Endodermal cell (in vitro differentiated cells): ENCODE measurements around the gene LMAN2L. TPM values are rescaled to one million over a fixed set of nuclear protein-coding genes. Genes with fewer than 3 reads are reported as not detected.

Experiments
- DNase-seq: peaks from one replicate; pipeline ENCODE4 v3.0.0-alpha.2; 2017
- H3K27ac ChIP-seq: 2 replicates; pipeline ENCODE4 v1.5.1; 2013; ENCODE audit warnings: mild to moderate bottlenecking, low read depth, low read length, moderate library complexity
- H3K27me3 ChIP-seq: 2 replicates; pipeline ENCODE4 v1.6.1; 2013; ENCODE audit warnings: mild to moderate bottlenecking, low read length, moderate library complexity; ENCODE audit not compliant: insufficient read depth, control insufficient read depth, poor library complexity, severe bottlenecking
- H3K36me3 ChIP-seq: 2 replicates; pipeline ENCODE4 v1.7.0; 2013; ENCODE audit warnings: mild to moderate bottlenecking, low read length, moderate library complexity; ENCODE audit not compliant: control insufficient read depth, insufficient read depth
- H3K4me1 ChIP-seq: one replicate; pipeline ENCODE4 v1.7.0; 2013; ENCODE audit warnings: low read length; ENCODE audit not compliant: control insufficient read depth, insufficient read depth
- H3K4me3 ChIP-seq: 2 replicates; pipeline ENCODE4 v1.5.1; 2013; ENCODE audit warnings: mild to moderate bottlenecking, low read length, moderate library complexity
- H3K9ac ChIP-seq: 2 replicates; pipeline ENCODE4 v1.6.1; 2013; ENCODE audit warnings: mild to moderate bottlenecking, low read length, moderate library complexity; ENCODE audit not compliant: poor library complexity, severe bottlenecking; ENCODE audit errors: extremely low read depth
- H3K9me3 ChIP-seq: 2 replicates; pipeline ENCODE4 v1.6.1; 2013; ENCODE audit warnings: mild to moderate bottlenecking, low read length, moderate library complexity; ENCODE audit not compliant: control insufficient read depth
- H3K27ac Mint-ChIP-seq: 2 replicates; pipeline ENCODE4 v1.8.0; 2020; ENCODE audit warnings: mixed read lengths
- H3K27me3 Mint-ChIP-seq: 2 replicates; pipeline ENCODE4 v1.8.0; 2021; ENCODE audit warnings: mild to moderate bottlenecking, mixed read lengths; ENCODE audit not compliant: insufficient read depth
- H3K36me3 Mint-ChIP-seq: 2 replicates; pipeline ENCODE4 v1.8.0; 2020; ENCODE audit warnings: low read depth, mixed read lengths
- H3K4me1 Mint-ChIP-seq: 2 replicates; pipeline ENCODE4 v1.8.0; 2020; ENCODE audit warnings: mixed read lengths
- H3K4me3 Mint-ChIP-seq: 2 replicates; pipeline ENCODE4 v1.8.0; 2020; ENCODE audit warnings: mild to moderate bottlenecking, moderate library complexity, mixed read lengths
- H3K9me3 Mint-ChIP-seq: 2 replicates; pipeline ENCODE4 v1.8.0; 2020; ENCODE audit warnings: mild to moderate bottlenecking, mixed read lengths
- CTCF ChIP-seq: fragments of 200-600 bp; sonication (generic); conservative IDR thresholded peaks from 2 replicates; pipeline ENCODE4 v1.5.0; 2021; ENCODE audit warnings: antibody characterized with exemption, mild to moderate bottlenecking
- WGBS, 2 experiments: methylation state at CpG; one replicate each; pipeline versions ENCODE4 v1.1.5 to v1.1.7; 2013; ENCODE audit warnings: missing lambda C conversion rate in 2 of 2, mixed read lengths in 1 of 2; ENCODE audit not compliant: insufficient coverage in 1 of 2, insufficient read length in 1 of 2; 5-methylcytosine and 5-hydroxymethylcytosine counted together
- total RNA-seq, 2 donors: library from RNA; stranded (reverse); fragmentation: NEBNext Ultra II Directional in 1 of 2; extraction: Animal tissue kit (Norgen Biotek cat#: 25700) in 1 of 2; gene quantifications; 2 replicates in 1 of 2; 3 replicates in 1 of 2; pipeline ENCODE4 v1.2.1, GENCODE V29; 2021

LMAN2L gene
- total RNA-seq, 2 donors from 2014 or later: 24.4 to 30.4 TPM

GRCh38 chr2:96661324-96661723, 78.5 kb downstream of the LMAN2L start:
- no peak overlapping the region for H3K27ac Mint-ChIP-seq
- H3K9ac ChIP-seq: no peak overlapping the region

GRCh38 chr2:96656540-96656939, 83.3 kb downstream of the LMAN2L start:
- H3K36me3 ChIP-seq: no peaks in the 10 kb centered on the region
- no peak overlapping the region for H3K27ac ChIP-seq
- no peaks in the 10 kb centered on the region for H3K4me1 Mint-ChIP-seq
- TF ChIP-seq CTCF: no peak
- H3K27me3 Mint-ChIP-seq: peaks cover 2% of the 10 kb centered on the region
- no peak overlapping the region for H3K4me3 ChIP-seq
- no peaks in the 10 kb centered on the region for H3K9me3 Mint-ChIP-seq
- no peaks in the 10 kb centered on the region for H3K9me3 ChIP-seq
- H3K27me3 ChIP-seq: no peaks in the 10 kb centered on the region
- H3K4me3 Mint-ChIP-seq: no peak overlapping the region
- no peak overlapping the region for H3K27ac Mint-ChIP-seq
- H3K36me3 Mint-ChIP-seq: no peaks in the 10 kb centered on the region
- H3K9ac ChIP-seq: no peak overlapping the region
- H3K4me1 ChIP-seq: no peaks in the 10 kb centered on the region
- no peak for DNase-seq

More at GRCh38 chr2:96661324-96661723, 78.5 kb downstream of the LMAN2L start:
- Histone ChIP-seq H3K4me3 (no peak overlapping the region), H3K36me3 (no peaks in the 10 kb centered on the region), H3K27me3 (no peaks in the 10 kb centered on the region), H3K27ac (no peak overlapping the region), H3K9me3 (peaks cover 10% of the 10 kb centered on the region), H3K4me1 (no peaks in the 10 kb centered on the region)
- H3K4me1 Mint-ChIP-seq: no peaks in the 10 kb centered on the region
- H3K9me3 Mint-ChIP-seq: peaks cover 16% of the 10 kb centered on the region
- WGBS, 2 experiments: 89 to 94% methylated on average over 4 to 6 of the region's 6 CpGs
- no peak overlapping the region for H3K4me3 Mint-ChIP-seq
- DNase-seq: no peak
- no peaks in the 10 kb centered on the region for H3K36me3 Mint-ChIP-seq
- no peak for TF ChIP-seq CTCF
- peaks cover 16% of the 10 kb centered on the region for H3K27me3 Mint-ChIP-seq

Other genes with a start within 250 kb of the LMAN2L start
- gene NEURL3, start 234.7 kb downstream of the LMAN2L start, total RNA-seq: not detected
- gene ARID5A, start 203.3 kb downstream of the LMAN2L start, total RNA-seq: 1 to 10 TPM; 1.8 to 3.5 TPM
- 10 to 100 TPM; 34.8 to 42.3 TPM for gene KANSL3, start 101.8 kb downstream of the LMAN2L start, total RNA-seq
- 1 to 10 TPM in 1 of 2 donors, under 1 TPM in 1; 0.35 to 1.7 TPM for gene FER1L5, start 97.3 kb downstream of the LMAN2L start, total RNA-seq
- 10 to 100 TPM; 22.3 to 27.5 TPM for gene CNNM4, start 20.8 kb upstream of the LMAN2L start, total RNA-seq
- 10 to 100 TPM; 33.1 to 34.8 TPM for gene CNNM3, start 76.2 kb upstream of the LMAN2L start, total RNA-seq
- gene ANKRD23, start 104.0 kb upstream of the LMAN2L start, total RNA-seq: 1 to 10 TPM; 2.6 to 3.6 TPM
- 10 to 100 TPM; 14.6 to 16.7 TPM for gene ANKRD39, start 118.0 kb upstream of the LMAN2L start, total RNA-seq
- 10 to 100 TPM; 82.5 to 92.1 TPM for gene SEMA4C, start 130.0 kb upstream of the LMAN2L start, total RNA-seq
- gene FAM178B, start 246.5 kb upstream of the LMAN2L start, total RNA-seq: under 1 TPM in 1 of 2 donors, not detected in 1; 0.55 TPM